GM23338 (cell line): ENCODE results near the gene HTRA2. TPM values are rescaled to one million over a fixed set of nuclear protein-coding genes. Genes with fewer than 3 reads are reported as not detected.

Experiments
- ATAC-seq: fragments of 200-7000 bp; cut with Tn5 transposase; 3 replicates; pipeline ENCODE4 v1.9.1; 2020
- DNase-seq: peaks from one replicate; pipeline ENCODE4 v3.0.0-alpha.2; 2015; ENCODE audit warnings: low spot score
- H2AFZ ChIP-seq: fragments of 200-600 bp; sonication (generic); 2 replicates; pipeline ENCODE4 v1.8.0; 2016; ENCODE audit warnings: antibody characterized with exemption, mild to moderate bottlenecking, moderate library complexity
- H3F3A ChIP-seq: fragments of 200-600 bp; sonication (generic); replicated peaks from 2 replicates; pipeline ENCODE4 v1.8.0; 2017; ENCODE audit warnings: antibody characterized with exemption, mixed run types, low read depth
- H3K27ac ChIP-seq: fragments of 200-600 bp; sonication (generic); 2 replicates; pipeline ENCODE4 v1.6.1; 2016; ENCODE audit warnings: low read depth
- H3K27me3 ChIP-seq: fragments of 200-600 bp; sonication (generic); 2 replicates; pipeline ENCODE4 v1.8.0; 2016; ENCODE audit warnings: mild to moderate bottlenecking, mixed run types, moderate library complexity; ENCODE audit not compliant: insufficient read depth
- H3K36me3 ChIP-seq: fragments of 200-600 bp; sonication (generic); 2 replicates; pipeline ENCODE4 v1.8.0; 2016; ENCODE audit warnings: mild to moderate bottlenecking; ENCODE audit not compliant: insufficient read depth
- H3K4me1 ChIP-seq: fragments of 200-600 bp; sonication (generic); 2 replicates; pipeline ENCODE4 v1.8.0; 2016; ENCODE audit warnings: mild to moderate bottlenecking, moderate library complexity; ENCODE audit not compliant: insufficient read depth
- H3K4me2 ChIP-seq: fragments of 200-600 bp; sonication (generic); 2 replicates; pipeline ENCODE4 v1.7.1; 2017; ENCODE audit warnings: mixed run types
- H3K4me3 ChIP-seq: fragments of 200-600 bp; sonication (generic); 2 replicates; pipeline ENCODE4 v1.6.1; 2016; ENCODE audit warnings: mixed run types
- H3K79me2 ChIP-seq: fragments of 200-600 bp; sonication (generic); replicated peaks from 2 replicates; pipeline ENCODE4 v1.8.0; 2017; ENCODE audit warnings: mild to moderate bottlenecking; ENCODE audit not compliant: insufficient read depth
- H3K9me2 ChIP-seq: fragments of 200-600 bp; sonication (generic); 2 replicates; pipeline ENCODE4 v1.8.0; 2017; ENCODE audit not compliant: insufficient read depth
- H4K20me1 ChIP-seq: fragments of 200-600 bp; sonication (generic); replicated peaks from 2 replicates; pipeline ENCODE4 v1.8.0; 2017; ENCODE audit warnings: mild to moderate bottlenecking; ENCODE audit not compliant: insufficient read depth
- H3K27ac Mint-ChIP-seq: 2 replicates; pipeline ENCODE4 v1.8.0; 2020; ENCODE audit warnings: inconsistent platforms, mild to moderate bottlenecking, moderate library complexity, mixed read lengths
- H3K27me3 Mint-ChIP-seq: 3 replicates; pipeline ENCODE4 v1.8.0; 2022; ENCODE audit warnings: low read depth, mild to moderate bottlenecking, moderate library complexity, mixed read lengths, inconsistent platforms; ENCODE audit not compliant: insufficient read depth, poor library complexity
- H3K36me3 Mint-ChIP-seq: 3 replicates; pipeline ENCODE4 v1.8.0; 2021; ENCODE audit warnings: low read depth, mild to moderate bottlenecking, inconsistent platforms, moderate library complexity, mixed read lengths
- H3K4me1 Mint-ChIP-seq: 3 replicates; pipeline ENCODE4 v1.8.0; 2020; ENCODE audit warnings: mild to moderate bottlenecking, inconsistent platforms, mixed read lengths
- H3K4me3 Mint-ChIP-seq: 3 replicates; pipeline ENCODE4 v1.8.0; 2021; ENCODE audit warnings: moderate library complexity, mild to moderate bottlenecking, inconsistent platforms, mixed read lengths
- H3K9me3 Mint-ChIP-seq: 3 replicates; pipeline ENCODE4 v1.8.0; 2020; ENCODE audit warnings: moderate library complexity, mild to moderate bottlenecking, inconsistent platforms, mixed read lengths
- EZH2 ChIP-seq: fragments of 200-600 bp; sonication (generic); IDR thresholded peaks from one replicate; pipeline ENCODE4 v1.8.0; 2017; ENCODE audit warnings: antibody characterized with exemption, mild to moderate bottlenecking, low read depth; ENCODE audit not compliant: unreplicated experiment
- EZH2phosphoT487 ChIP-seq: fragments of 200-600 bp; sonication (generic); IDR thresholded peaks from one replicate; pipeline ENCODE4 v1.8.1; 2018; ENCODE audit warnings: antibody characterized with exemption; ENCODE audit not compliant: unreplicated experiment
- NANOG ChIP-seq: IDR thresholded peaks from 2 replicates; pipeline ENCODE4 v1.6.1; 2016; ENCODE audit warnings: antibody characterized with exemption, borderline replicate concordance
- STAT1 ChIP-seq: IDR thresholded peaks from one replicate; pipeline ENCODE4 v1.6.1; 2016; ENCODE audit warnings: antibody characterized with exemption; ENCODE audit not compliant: unreplicated experiment
- ZNF114 ChIP-seq: fragments of 250-450 bp; sonication (Bioruptor Pico); IDR thresholded peaks from 2 replicates; pipeline ENCODE4 v1.5.0; 2020; ENCODE audit warnings: mild to moderate bottlenecking, moderate library complexity
- ZNF462 ChIP-seq: fragments of 250-450 bp; sonication (Bioruptor Pico); IDR thresholded peaks from 2 replicates; pipeline ENCODE4 v1.5.0; 2020; ENCODE audit warnings: mild to moderate bottlenecking, moderate library complexity
- polyA plus RNA-seq: library from polyadenylated mRNA; unstranded; fragments of >200 nt; fragmentation: Nextera tagmentation; extraction: Ambion mirVana; gene quantifications from 2 replicates; pipeline ENCODE4 v1.2.1, GENCODE V29; 2016
- total RNA-seq: library from RNA; depleted of rRNA; stranded (reverse); fragments of >200 nt; shearing (Covaris generic); gene quantifications from 2 replicates; pipeline ENCODE4 v1.2.3, GENCODE V29; 2014

The HTRA2 gene
- total and polyA plus RNA-seq, 2 experiments from 2014 or later, result 17.8 to 19.7 TPM

DNA sequence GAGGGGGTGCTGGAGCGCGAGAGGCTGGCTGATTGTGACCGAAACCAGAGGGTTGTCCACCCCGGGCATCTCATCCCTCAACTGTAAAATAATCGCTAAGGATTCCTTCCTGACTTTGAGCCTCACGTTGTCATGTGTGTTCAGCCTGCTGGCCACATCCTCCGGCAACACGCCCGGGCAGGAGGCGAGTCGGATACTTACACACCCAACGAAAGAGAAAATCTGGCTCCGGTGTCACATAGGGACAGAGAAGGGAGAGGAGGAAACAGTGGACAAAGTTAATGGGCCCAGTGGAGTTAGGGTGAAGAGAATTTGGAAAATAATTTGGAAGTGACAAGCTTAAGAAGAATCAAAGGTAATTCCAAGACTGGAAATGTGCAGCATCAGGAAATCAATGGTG lies 13.1 kb upstream of the HTRA2 start:
- Histone ChIP-seq H3K4me3 (no peak overlapping the region; the same call in 1 of the 2 replicates), H3K27me3 (peaks cover 99% of the 10 kb centered on the region), H3F3A (peaks cover 5% of the 10 kb centered on the region; the same call in 1 of the 2 replicates), H4K20me1 (no peaks in the 10 kb centered on the region; the same call in 1 of the 2 replicates), H3K79me2 (no peaks in the 10 kb centered on the region), H3K36me3 (no peaks in the 10 kb centered on the region), H2AFZ (peak overlapping the region; percentile 94; the same call in 1 of the 2 replicates), H3K4me2 (no peak overlapping the region), H3K27ac (no peak overlapping the region), H3K4me1 (peaks cover 15% of the 10 kb centered on the region; the same call in 1 of the 2 replicates), H3K9me2 (peaks cover 7% of the 10 kb centered on the region)
- TF ChIP-seq EZH2, result peak; percentile 62
- no peak for TF ChIP-seq EZH2phosphoT487
- no peak for ATAC-seq
- peaks cover 21% of the 10 kb centered on the region for H3K9me3 Mint-ChIP-seq
- H3K27ac Mint-ChIP-seq, result no peak overlapping the region
- H3K36me3 Mint-ChIP-seq, result peaks cover 8% of the 10 kb centered on the region
- peak overlapping the region; percentile 17; the same call in 1 of the 3 replicates for H3K4me3 Mint-ChIP-seq
- no peak for DNase-seq
- peaks cover 11% of the 10 kb centered on the region for H3K4me1 Mint-ChIP-seq
- peaks cover 81% of the 10 kb centered on the region for H3K27me3 Mint-ChIP-seq

DNA sequence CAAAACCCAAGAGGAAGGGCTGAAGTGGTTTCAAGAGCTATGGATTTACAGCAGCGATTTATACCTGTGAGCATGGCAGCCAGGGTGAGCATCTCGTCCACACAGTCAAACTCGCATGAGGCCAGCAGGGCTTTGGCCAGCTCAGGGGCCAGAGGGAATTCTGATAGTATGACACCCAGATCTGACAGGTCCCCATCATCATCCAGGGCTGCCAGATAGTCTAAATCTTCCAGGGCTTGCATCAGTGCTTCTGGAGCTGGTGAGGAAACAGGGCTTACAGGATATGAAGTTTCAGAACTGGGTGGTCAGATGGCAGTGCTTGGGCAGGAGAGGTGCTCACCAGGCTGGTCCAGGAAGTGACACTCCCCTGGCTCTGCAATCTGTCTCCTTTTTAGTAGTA lies 7.2 kb upstream of the HTRA2 start:
- Mint-ChIP-seq H3K4me1 (peaks cover 5% of the 10 kb centered on the region; the same call in 1 of the 3 replicates), H3K36me3 (peaks cover 15% of the 10 kb centered on the region), H3K27me3 (peaks cover 48% of the 10 kb centered on the region), H3K4me3 (no peak overlapping the region), H3K9me3 (no peaks in the 10 kb centered on the region; the same call in 2 of the 3 replicates), H3K27ac (no peak overlapping the region)
- 0 out of 2 replicates have a peak, but pooled peaks cover under 1% of the 10 kb centered on the region for H3K79me2 ChIP-seq
- peaks cover 11% of the 10 kb centered on the region for H3K36me3 ChIP-seq
- no peaks in the 10 kb centered on the region for H3K9me2 ChIP-seq
- DNase-seq (no peak), ATAC-seq (no peak)
- H3K27ac ChIP-seq, result no peak overlapping the region
- H3F3A ChIP-seq, result 0 out of 2 replicates have a peak, but pooled peaks cover 5% of the 10 kb centered on the region
- no peak overlapping the region for H3K4me3 ChIP-seq
- TF ChIP-seq ZNF462 (CRISPR knock-in tag) (no peak), EZH2phosphoT487 (no peak), ZNF114 (CRISPR knock-in tag) (no peak), STAT1 (no peak), NANOG (no peak)
- H3K27me3 ChIP-seq, result peaks cover 57% of the 10 kb centered on the region
- H4K20me1 ChIP-seq, result peaks cover 4% of the 10 kb centered on the region; the same call in 1 of the 2 replicates
- H3K4me1 ChIP-seq, result no peaks in the 10 kb centered on the region
- no peak overlapping the region for H2AFZ ChIP-seq
- no peak overlapping the region for H3K4me2 ChIP-seq
